ENCODE results near the gene UGCG.
A peak's percentile ranks its signal among the peaks of the same experiment; 100 is the strongest.
"Not testable (repeated sequence)": the region's sequence is repeated elsewhere in the genome, so short reads cannot be mapped to it uniquely, and the experiment has no call there.

Gene UGCG

DNA sequence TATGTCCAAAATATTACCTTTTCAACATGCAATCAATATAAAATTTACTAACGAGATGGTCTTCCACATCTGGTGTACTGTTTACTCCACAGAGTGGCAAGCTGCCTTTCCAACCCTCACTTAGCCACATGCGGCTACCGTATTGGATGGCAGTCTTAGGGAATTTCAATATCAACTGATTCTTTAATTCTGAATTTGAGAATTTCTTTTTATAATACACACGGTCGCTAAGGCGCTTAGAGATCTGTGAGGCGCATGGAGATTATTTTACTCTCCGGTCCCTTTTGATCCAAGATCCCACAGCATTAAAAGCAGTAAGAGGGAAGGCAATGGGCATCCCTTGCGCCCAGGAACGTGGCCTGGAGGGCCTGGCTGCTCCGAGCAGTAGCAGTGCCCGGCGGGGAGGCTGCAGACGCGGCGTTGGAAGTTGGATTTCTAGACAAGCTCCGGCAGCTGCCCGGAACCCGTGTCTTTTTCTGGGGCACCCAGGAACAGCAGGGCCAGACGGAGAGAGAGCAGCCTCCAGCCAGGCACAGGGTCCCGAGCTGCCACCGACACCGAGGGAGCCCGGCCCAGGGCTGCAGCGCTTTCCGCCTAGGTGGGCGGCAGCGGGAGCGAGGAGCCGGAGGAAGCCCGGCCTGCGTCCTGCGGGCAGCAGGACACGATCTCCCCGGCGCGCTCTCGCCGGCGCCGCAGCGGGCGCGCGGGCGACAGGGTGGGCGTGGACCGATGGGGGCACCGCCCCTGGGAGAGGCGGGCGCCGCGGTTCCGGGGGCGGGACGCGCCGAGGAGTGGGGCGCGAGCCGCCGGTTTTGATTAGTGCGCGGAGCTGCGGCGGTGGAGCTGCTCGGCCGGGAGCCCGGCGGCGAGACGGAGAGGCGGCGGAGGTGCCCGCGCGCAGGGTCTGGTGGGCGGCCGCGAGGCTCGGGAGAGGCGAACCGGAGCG lies at the start of gene UGCG:
TSS of gene UGCG (plus strand) at position 819 of the 946 bp plus-strand sequence. CDS start 402 bp downstream, outside the sequence.
- DNase-seq (ENCODE audit: low spot score): peak; percentile 86

DNA sequence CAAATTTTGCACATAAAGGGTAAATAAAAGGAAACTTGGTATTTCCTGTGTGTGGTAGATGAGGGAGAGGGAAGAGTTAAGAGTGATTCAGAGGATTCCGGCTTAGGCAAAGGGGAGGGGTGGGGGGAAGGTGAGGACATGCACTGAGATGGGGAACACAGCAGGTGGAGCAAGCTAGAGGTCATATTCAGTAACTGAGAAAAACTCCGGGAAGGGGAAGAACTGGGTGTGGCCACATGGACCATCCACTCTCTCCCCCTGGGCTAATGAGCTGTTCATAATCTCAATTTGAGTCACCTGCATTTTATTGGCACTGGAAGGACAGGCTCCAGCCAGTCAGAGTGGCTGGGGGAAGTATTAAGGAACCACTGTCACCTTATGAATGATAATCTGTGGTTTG lies 45.1 kb upstream of the UGCG start:
- no peak for DNase-seq (ENCODE audit: low spot score)

DNA sequence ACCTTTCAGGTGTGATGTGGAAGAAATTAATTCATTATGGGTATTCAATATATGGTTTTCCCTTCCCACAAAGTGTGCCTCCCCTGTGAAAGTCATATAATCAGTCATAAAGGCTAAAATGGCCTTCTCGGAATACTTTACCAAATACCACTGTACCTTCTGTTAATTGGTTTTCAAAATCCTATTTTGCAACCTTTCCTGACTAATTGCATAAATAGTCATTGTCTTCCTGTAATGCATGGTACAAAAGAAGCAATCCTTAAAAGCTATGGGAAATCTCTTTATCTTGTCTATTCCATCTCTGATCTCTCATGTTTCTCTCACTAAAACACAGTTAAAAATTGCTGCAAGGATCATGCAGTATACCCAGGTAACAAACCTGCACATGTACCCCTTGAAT lies 44.3 kb upstream of the UGCG start:
- DNase-seq (ENCODE audit: low spot score): no peak

DNA sequence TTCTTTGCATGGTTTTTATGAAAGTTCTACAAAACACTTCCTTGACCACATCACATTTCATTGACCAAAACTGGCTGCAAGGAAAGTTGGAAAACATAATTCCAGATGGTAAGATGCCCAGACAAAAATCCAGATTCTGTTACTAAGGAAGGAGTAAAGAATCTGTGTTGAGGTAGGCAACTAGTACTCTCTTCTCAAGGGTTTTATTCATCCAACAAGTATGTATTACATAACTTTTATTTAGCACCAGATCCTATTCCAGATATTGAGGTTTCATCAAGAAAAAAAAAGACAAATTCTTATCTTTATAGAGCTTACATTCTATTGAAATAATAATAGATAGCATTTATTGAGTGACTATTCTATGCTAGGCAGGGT lies 43.2 kb upstream of the UGCG start:
- DNase-seq (ENCODE audit: low spot score): no peak

DNA sequence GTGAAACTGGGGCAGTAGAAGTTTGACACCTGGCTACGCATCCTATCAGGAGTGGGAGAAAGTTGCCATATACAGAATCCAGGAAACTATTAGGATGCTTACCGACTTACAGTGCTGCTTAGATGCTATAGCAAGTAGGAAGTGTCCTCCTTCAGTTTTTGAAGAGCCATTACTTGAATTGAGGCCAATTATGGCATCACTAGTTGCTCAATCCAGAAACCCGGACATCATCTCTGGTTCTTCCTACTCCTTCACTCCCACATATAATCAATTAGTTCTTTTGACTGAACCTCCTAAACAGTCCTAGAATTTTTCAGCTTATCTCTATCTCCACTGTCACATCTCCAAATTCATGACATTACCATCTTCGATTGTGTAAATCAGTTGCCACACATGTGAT lies 41.8 kb upstream of the UGCG start:
- no peak for DNase-seq (ENCODE audit: low spot score)

DNA sequence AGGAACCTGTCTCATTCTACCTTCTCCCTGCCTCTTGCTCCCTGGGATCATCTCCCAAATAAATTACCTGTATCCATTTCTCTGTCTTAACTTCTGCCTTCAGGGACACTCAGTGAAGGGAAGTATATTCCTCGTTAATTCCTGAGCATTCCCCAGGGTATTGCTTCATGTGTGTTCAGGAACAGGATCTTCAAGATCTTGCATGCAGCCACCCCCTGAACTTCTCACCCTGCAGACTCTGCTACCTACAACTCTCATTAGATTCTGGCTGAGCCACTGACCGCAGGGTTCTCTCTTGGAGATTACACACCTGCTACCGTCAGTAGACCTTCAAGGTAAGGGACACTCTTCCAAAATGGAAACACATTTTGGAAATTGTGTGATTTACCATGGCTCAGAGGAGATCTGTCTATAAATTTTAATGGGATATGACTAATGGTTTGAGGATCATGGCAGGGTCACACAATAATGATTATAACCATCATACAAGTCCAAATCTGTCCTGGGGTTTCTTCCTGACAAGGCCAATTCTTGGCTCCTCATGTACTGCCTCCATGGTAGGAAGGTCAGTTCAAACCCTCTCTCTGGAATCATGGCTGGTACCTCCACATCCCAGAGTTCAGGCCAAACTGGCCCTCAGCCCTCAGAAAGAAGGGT lies 38.9 kb upstream of the UGCG start:
- DNase-seq (ENCODE audit: low spot score): no peak

DNA sequence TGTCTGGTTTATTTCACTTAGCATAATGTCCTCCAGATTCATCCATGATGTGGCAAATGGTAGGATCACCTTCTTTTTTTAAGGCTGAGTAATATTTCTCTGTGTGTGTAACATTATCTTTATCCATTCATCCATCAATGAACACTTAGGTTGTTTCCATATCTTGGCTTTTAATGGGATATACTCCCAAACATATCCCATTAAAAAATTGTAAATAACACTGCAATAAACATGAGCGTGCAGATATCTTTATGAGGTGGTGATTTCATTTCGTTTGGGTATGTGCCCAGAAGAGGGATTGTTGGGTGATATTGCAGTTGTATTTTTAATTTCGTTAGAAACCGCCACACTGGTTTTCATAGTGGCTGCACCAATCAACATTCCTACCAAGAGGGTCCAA lies 36.2 kb upstream of the UGCG start:
- no peak for DNase-seq (ENCODE audit: low spot score)

DNA sequence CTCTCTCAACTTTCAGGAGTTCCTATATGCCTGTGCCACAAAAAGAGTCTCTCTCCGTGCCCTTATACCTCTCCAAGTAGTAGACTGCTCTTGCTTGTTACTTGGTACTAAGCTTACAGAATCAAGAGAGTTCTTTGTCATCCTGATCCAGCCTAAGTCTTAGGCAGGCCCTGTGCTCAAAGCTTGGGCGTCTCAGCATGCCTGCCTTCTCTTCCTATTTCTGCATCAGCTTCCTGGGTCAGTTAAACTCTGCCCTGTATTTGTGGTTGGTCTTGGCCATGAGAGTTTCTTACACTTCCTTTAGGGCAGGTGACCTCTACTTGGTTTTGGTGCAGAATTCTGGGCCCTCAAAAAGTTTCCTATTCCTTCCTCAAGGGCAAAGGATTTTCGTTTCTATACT lies 33.0 kb upstream of the UGCG start:
- no peak for DNase-seq (ENCODE audit: low spot score)

DNA sequence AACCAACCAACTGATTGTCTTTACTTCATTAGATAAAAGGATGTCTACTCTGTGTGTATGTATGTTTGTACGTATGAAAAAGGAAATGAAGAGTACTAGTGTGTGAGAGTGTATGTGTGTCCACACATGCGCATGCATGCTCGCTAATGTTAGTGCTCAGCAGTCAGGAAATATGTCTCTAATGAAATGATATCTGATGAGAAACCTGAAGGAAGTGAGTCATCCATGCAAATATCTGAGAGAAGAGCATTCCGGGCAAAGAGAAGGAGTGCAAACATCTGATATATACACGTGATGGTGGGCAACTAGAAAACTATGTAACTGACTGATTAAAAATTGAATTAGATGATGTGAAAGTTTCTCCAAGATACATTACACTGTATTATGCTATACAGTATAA lies 29.6 kb upstream of the UGCG start:
- DNase-seq (ENCODE audit: low spot score): peak; percentile 52

DNA sequence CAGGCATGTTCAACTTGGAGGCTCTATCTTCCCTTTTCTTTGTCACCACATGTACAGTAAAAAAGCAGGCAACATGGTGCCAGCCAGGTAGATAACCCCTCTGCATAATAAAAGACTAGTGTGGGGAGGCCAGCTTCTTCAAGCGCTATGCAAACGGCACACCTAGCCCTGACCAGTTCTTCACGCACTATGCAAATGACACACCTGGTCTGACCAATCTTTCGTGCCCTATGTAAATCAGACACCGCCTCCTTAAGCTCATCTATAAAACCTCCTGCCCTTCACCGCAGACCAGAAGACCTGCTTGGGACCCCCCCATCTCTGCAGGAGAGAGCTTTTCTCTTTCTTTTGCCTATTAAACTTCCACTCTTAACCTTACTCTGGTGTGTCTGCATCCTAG lies 28.1 kb upstream of the UGCG start:
- DNase-seq (ENCODE audit: low spot score): no peak

DNA sequence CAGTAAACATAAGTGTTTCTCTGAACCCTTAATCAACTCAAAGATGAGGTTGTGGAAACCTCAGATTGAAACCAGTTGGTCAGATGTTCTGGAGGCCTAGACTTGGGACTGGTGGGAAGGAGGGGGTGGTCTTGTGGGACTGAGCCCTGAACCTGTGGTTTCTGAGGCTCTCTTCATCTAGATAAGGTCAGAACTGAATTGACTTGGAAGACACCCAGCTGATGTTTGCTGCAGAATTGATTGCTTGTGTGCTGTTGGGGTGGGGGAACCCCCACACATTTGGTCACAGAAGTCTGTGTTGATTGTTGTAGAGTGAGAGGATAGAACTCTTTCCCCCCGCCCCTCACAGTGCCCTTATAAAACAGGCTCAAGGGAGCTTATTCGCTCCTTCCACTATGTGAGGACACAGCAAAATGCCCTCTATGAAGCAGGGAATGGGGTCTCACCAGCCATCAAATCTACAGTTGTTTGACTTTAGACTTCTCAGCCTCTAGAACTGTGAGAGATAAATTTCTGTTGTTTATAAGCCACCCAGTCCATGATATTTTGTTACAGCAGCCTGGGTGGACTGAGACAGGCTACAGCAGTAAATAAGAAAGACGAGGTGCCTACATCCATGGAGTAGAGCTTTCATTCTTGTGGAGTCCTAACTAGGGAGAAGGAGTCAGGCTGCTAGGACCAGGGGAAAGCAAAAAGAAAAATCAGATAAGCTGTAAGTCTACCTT lies 25.7 kb upstream of the UGCG start:
- no peak for DNase-seq (ENCODE audit: low spot score)

DNA sequence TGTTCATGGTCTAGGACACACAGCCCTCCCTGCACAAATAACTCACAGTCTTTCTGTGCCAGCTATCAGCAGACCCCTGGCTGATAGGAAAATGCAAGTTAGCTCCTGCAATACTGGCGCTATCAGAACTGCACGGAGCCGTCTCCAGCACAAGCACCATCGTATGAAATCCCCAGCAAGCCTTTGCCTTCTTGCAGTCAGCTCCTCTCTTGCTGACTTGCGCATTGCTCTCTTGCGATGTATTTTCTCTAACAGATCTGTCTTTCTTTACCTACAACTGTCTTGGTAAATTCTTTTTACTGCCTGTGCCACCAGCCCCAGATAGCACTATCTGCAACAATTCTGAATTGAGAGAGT lies 25.1 kb upstream of the UGCG start:
- DNase-seq (ENCODE audit: low spot score): no peak

DNA sequence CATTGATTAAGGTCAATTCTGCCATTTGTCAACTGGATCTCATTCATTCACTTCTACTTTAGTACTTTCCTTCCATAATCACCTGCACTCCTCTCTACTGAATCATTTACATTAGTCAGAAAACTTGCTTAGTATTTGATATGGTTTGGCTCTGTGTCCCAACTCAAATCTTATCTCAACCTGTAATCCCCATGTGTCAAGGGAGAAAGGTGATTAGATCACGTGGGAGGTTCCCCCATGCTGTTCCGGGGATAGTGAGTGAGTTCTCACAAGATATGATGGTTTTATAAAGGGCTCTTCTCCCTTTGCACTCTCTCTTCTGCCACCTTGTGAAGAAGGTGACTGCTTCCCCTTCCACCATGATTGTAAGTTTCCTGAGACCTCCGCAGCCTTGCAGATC lies 23.7 kb upstream of the UGCG start:
- DNase-seq (ENCODE audit: low spot score): no peak

DNA sequence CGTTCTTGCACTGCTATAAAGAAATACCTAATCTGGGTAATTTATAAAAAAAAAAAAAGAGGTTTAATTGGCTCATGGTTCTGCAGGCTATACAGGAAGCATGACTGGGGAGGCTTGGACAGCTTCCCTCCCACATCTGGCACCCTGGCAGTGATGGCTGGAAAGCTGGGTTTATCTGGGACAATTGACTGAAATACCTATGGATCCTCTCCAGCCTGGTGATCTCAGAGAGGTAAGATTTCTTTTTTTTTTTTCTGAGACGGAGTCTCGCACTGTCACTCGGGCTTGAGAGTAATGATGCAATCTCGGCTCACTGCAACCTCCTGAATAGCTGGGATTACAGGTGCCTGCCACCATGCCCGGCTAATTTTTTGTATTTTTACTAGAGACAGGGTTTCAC lies 22.7 kb upstream of the UGCG start:
- DNase-seq (ENCODE audit: low spot score): no peak

DNA sequence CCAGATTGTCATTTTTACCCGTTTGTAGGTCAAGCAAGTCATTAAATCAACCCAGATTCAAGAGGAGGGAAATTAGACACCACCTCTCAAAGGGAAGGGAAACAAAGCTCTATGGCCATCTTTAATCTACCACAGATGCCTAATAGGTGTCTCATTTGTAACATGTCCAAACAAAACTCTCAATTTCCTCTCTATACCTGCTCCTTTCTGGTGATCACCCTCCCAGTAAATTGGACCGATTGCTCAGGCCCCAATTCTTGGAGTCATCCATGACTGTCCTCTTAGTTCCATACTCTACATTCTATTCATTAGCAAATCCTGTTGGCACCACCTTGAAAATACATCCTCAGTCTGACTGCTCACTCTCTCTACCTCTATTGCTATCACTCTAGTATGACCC lies 22.1 kb upstream of the UGCG start:
- DNase-seq (ENCODE audit: low spot score): no peak

DNA sequence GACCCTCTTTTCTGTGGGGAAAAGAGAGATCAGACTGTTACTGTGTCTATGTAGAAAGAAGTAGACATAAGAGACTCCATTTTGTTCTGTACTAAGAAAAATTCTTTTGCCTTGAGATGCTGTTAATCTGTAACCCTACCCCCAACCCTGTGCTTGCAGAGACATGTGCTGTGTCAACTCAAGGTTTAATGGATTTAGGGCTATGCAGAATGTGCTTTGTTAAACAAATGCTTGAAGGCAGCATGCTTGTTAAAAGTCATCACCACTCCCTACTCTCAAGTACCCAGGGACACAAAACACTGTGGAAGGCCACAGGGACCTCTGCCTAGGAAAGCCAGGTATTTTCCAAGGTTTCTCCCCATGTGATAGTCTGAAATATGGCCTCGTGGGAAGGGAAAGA lies 21.3 kb upstream of the UGCG start:
- DNase-seq (ENCODE audit: low spot score): not testable (repeated sequence)

DNA sequence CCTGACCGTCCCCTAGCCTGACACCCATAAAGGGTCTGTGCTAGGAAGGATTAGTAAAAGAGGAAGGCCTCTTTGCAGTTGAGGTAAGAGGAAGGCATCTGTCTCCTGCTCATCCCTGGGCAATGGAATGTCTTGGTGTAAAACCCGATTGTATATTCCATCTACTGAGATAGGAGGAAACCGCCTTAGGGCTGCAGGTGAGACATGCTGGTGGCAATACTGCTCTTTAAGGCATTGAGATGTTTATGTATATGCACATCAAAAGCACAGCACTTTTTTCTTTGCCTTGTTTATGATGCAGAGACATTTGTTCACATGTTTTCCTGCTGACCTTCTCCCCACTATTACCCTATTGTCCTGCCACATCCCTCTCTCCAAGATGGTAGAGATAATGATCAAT lies 20.9 kb upstream of the UGCG start:
- DNase-seq (ENCODE audit: low spot score): not testable (repeated sequence)

DNA sequence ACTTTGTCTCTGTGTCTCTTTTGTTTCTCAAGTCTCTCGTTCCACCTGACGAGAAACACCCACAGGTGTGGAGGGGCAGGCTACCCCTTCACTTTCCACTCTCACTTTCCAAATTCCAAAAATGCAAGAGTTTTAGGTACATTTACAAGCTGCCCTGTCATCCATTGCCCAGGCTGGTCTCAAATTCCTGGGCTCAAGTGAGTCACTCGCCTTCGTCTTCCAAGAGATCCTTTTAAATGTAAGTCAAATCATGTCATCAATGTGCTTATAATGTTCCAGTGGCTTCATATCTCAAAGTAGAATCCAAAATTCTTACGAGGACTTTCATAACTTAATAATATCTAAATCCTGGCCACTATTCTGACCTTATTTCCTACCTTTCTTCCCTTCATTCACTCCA lies 20.4 kb upstream of the UGCG start:
- no peak for DNase-seq (ENCODE audit: low spot score)

DNA sequence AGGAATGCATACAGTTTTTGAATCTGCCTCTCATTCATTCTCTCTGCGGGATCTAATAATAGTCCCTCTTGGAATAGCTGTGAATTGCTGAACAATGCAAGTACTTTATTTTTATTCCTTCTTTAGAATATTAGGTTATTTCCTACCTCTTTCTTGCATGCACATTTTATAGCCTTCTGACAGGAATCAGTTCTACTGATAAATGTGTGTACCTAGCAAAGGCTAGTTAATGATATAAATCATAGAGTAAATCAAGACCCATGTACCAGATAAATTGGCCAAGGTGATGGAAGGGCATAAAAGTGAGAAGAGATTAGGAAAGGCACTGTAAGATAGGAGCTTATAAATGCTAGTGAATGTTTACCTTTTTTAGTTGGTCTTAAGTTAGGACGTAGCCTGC lies 19.2 kb upstream of the UGCG start:
- no peak for DNase-seq (ENCODE audit: low spot score)

DNA sequence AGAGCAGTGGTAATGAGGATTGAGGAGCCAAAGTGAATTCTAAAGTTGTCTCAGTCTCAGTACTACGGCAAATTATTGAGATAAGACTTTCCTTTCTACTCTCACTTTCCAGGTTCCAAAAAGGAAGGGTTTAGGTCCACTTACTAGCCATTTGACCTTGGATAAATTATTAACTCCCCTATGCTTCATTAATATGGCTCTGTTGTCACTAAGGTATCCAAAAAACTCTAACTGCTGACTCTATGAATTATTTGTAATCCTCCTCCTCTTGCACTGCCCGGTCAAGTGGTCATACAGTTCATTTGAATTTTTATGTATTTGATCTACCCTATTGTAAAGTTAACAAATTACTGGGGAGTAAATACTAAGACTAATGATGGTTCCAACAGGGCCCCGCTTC lies 17.7 kb upstream of the UGCG start:
- no peak for DNase-seq (ENCODE audit: low spot score)

DNA sequence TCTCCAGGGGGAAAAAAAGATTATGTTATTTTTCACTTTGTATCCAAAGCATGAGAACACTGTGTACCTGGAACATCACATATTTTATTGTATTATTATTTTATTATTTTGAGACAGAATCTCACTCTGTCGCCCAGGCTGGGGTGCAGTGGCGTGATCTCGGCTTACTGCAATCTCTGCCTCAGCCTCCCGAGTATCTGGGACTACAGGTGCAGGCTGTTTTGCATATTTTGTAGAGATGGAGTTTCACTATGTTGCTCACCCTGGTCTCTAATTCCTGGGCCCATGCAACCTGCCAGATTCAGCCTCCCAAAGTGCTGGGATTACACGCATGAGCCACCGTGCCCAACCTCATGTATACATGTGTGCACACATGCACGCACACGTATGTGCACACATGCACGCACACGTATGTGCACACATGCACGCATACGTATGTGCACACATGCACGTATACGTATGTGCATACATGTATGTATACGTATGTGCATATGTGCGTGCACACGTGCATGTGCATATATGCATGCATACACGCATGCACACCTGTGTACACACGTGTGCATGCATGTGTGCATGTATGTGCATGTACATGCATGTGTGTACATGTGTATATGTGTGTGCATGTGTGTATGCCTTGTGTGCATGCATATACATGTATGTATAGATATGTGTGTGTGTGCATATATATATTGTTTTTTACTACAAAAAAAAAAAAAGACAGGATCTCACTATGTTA lies 9.5 kb upstream of the UGCG start:
- DNase-seq (ENCODE audit: low spot score): no peak

DNA sequence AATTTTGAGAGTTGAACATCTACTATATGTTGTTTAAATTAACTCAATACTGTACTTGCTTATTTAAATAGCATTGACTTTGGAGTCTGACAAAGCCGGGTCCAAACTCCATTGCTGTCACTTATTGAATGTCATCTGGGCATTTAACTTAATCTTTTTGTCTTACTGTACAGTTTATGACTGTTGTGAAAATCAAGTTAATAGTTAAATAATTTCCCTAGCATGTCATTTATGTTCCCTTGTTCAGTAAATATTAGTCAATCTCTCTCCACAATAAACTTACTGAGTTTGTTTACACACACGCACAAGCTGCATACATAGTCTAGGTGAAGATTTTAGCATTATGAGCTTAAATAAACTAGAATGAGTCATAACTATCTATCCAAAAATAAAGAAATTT lies 6.3 kb upstream of the UGCG start:
- no peak for DNase-seq (ENCODE audit: low spot score)
